Measurements from ENCODE around the gene MAST1. TPM values are rescaled to one million over a fixed set of nuclear protein-coding genes. Genes with fewer than 3 reads are reported as not detected.

Gene MAST1
- polyA plus RNA-seq, 2 of the 4 experiments (the other 2 are of a cell fraction), result 1.4 to 2.2 TPM

DNA sequence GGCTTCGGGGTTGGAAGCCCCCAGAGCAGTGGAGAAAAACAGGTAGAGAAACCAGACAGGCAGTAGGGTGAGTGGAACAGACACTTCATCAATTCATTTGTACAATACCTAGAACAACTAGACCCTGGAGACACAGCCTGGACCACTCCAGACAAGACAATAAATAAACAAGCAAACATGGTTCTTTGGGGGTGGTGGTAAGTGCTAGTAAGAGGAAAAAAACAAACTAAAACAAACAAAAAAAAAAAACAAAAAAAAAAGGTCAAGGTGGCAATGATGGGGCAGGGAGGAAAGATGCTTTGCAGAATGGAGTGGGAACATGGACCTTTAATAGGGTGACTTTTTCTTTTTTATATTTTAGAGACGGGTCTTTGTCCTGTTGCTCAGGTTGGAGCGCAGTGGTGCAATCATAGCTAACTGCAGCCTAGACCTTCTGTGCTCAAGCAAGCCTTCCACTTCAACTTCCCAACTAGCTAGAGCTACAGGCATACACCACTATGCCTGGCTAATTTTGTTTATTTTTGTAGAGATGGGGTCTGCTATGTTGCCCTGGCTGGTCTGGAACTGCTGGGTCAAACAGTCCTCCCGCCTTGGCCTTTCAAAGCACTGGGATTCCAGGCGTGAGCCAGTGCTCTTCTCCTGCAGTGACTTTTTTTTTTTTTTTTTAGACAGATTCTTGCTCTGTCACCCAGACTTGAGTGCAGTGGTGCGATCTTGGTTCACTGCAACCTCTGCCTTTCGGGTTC, 43.9 kb upstream of the MAST1 start:
- WGBS (ENCODE audit: missing lambda C conversion rate), result 69% methylated on average over 7 of the region's 7 CpGs
- FAIRE-seq, result no peak
- peak in 1 of 2 experiments; percentile 66 for DNase-seq (ENCODE audit: low read depth in 1 of 2, low spot score in 1 of 2)
- peak overlapping the region; percentile 96 to 99 for H3K27ac ChIP-seq
- H3K4me3 ChIP-seq, result peak overlapping the region; percentile 92
- H3K9me3 ChIP-seq, result no peaks in the 10 kb centered on the region
- TF ChIP-seq, protein P1, sequence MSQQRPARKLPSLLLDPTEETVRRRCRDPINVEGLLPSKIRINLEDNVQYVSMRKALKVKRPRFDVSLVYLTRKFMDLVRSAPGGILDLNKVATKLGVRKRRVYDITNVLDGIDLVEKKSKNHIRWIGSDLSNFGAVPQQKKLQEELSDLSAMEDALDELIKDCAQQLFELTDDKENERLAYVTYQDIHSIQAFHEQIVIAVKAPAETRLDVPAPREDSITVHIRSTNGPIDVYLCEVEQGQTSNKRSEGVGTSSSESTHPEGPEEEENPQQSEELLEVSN (IDR thresholded peaks at IDR 0.05; ENCODE audit: borderline replicate concordance, low read depth), result no peak
- TF ChIP-seq TFCP2L1 (CRISPR knock-in tag; IDR thresholded peaks at IDR 0.05), result peak; percentile 86
- peaks cover 29% of the 10 kb centered on the region for H3K4me1 ChIP-seq
- no peak for ATAC-seq
- CTCF ChIA-PET, result interaction anchor here (0.6 to 17.4 kb wide), 9 partner anchors 11 to 118 kb away, joined by 4 to 901 read pairs (median 18); partner anchors contain the start of genes GET3, HOOK2 and RNASEH2A
- POLR2A ChIA-PET, result interaction anchor here (0.7 to 6.5 kb wide), 4 partner anchors 17 to 67 kb away, joined by 4 to 122 read pairs (median 18); no protein-coding TSS in a partner anchor
- peak overlapping the region; percentile 86 for H3K4me2 ChIP-seq

- POLR2A ChIA-PET, result interaction anchor here (0.7 to 6.5 kb wide), 4 partner anchors 17 to 67 kb away, joined by 3 to 122 read pairs (median 4); no protein-coding TSS in a partner anchor
- FAIRE-seq (no peak), DNase-seq (ENCODE audit: low read depth in 1 of 2, low spot score in 1 of 2) (peak in 1 of 2 experiments; percentile 54), ATAC-seq (no peak)
- Histone ChIP-seq H3K9me3 (no peaks in the 10 kb centered on the region), H3K4me3 (no peak overlapping the region), H3K4me1 (peaks cover 29% of the 10 kb centered on the region), H3K27ac (peak overlapping the region; percentile 96 to 99), H3K4me2 (peak overlapping the region; percentile 86; the same call in 2 of the 3 replicates)
- CTCF ChIA-PET, result interaction anchor here (0.9 to 17.4 kb wide), 16 partner anchors 8 to 118 kb away, joined by 4 to 901 read pairs (median 15); partner anchors contain the start of genes GET3, HOOK2, MAST1 and RNASEH2A
- WGBS (ENCODE audit: missing lambda C conversion rate), result 93% methylated on average over 9 of the region's 9 CpGs
- 0 out of 2 replicates have a peak, but pooled peaks have one; percentile 8 for TF ChIP-seq PBX3 (IDR thresholded peaks at IDR 0.05)
- no peak for TF ChIP-seq ZNF302 (CRISPR knock-in tag; IDR thresholded peaks at IDR 0.05)
Measured at GRCh38 chr19:12794971-12795381, 43.3 kb upstream of the MAST1 start.

GRCh38 chr19:12796146-12797071, 41.9 kb upstream of the MAST1 start:
- Histone ChIP-seq H3K4me1 (peaks cover 21% of the 10 kb centered on the region), H3K9me3 (no peaks in the 10 kb centered on the region), H3K27ac (peak overlapping the region; percentile 69 to 84), H3K4me3 (no peak overlapping the region), H3K4me2 (peak overlapping the region; percentile 64)
- DNase-seq (ENCODE audit: low read depth in 1 of 2, low spot score in 1 of 2), result peak in 1 of 2 experiments; percentile 86
- FAIRE-seq, result no peak
- POLR2A ChIA-PET, result interaction anchor here (0.8 to 6.5 kb wide), 3 partner anchors 19 to 30 kb away, joined by 3 to 122 read pairs (median 3); no protein-coding TSS in a partner anchor
- CTCF ChIA-PET, result interaction anchor here (0.6 to 17.4 kb wide), 37 partner anchors 9 to 120 kb away, joined by 3 to 901 read pairs (median 5); partner anchors contain the start of genes BEST2, GET3, HOOK2 and MAST1
- WGBS (ENCODE audit: missing lambda C conversion rate), result under 1% methylated on average over 13 of the region's 18 CpGs
- ATAC-seq, result peak; percentile 27 to 34; a peak in 4 of 6 replicates
- TF ChIP-seq FOSB (CRISPR knock-in tag; IDR thresholded peaks at IDR 0.05) (no peak), SMC3 (IDR thresholded peaks at IDR 0.05) (peak; percentile 93), NFE2L2 (conservative IDR thresholded peaks at IDR 0.05; ENCODE audit: low read length) (no peak), POLR2AphosphoS2 (conservative IDR thresholded peaks at IDR 0.05; ENCODE audit: low read length) (no peak; the same call in 1 of the 2 replicates), CTCF (IDR thresholded peaks at IDR 0.05) (peak; percentile 90), REST (IDR thresholded peaks at IDR 0.05) (no peak), JUNB (IDR thresholded peaks at IDR 0.05) (no peak), MAZ (IDR thresholded peaks at IDR 0.05; ENCODE audit: borderline replicate concordance, low read depth, low read length) (no peak), RNF2 (IDR thresholded peaks at IDR 0.05; ENCODE audit: borderline replicate concordance, low read depth) (no peak), CEBPB (IDR thresholded peaks at IDR 0.05) (no peak), RCOR1 (IDR thresholded peaks at IDR 0.05; ENCODE audit: low read depth, low read length) (no peak), HOXB5 (CRISPR knock-in tag; IDR thresholded peaks at IDR 0.05) (no peak), KDM5A (IDR thresholded peaks at IDR 0.05) (no peak), PHF8 (IDR thresholded peaks at IDR 0.05; ENCODE audit: borderline replicate concordance, low read depth) (no peak)
- TF ChIP-seq, protein P2, sequence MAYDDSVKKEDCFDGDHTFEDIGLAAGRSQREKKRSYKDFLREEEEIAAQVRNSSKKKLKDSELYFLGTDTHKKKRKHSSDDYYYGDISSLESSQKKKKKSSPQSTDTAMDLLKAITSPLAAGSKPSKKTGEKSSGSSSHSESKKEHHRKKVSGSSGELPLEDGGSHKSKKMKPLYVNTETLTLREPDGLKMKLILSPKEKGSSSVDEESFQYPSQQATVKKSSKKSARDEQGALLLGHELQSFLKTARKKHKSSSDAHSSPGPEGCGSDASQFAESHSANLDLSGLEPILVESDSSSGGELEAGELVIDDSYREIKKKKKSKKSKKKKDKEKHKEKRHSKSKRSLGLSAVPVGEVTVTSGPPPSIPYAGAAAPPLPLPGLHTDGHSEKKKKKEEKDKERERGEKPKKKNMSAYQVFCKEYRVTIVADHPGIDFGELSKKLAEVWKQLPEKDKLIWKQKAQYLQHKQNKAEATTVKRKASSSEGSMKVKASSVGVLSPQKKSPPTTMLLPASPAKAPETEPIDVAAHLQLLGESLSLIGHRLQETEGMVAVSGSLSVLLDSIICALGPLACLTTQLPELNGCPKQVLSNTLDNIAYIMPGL (CRISPR knock-in tag; IDR thresholded peaks at IDR 0.05; ENCODE audit: borderline replicate concordance), result no peak

Data from A549 (cell line).